ENCODE data around the gene FANCI.

FANCI gene

GRCh38 chr15:89243691-89244573 is at the start of gene FANCI:
TSS of gene FANCI (plus strand) at chr15:89243979. CDS start at chr15:89247648, 3,669 bp downstream.
- peak; percentile 99 for DNase-seq

- DNase-seq: no peak
These were observed 49.2 kb upstream of the FANCI start for GRCh38 chr15:89194608-89195007.

- DNase-seq: no peak
These were observed 47.9 kb upstream of the FANCI start for GRCh38 chr15:89195836-89196235.

GRCh38 chr15:89196241-89196640 is 47.5 kb upstream of the FANCI start:
- no peak for DNase-seq

- no peak for DNase-seq
These were observed 46.8 kb upstream of the FANCI start for GRCh38 chr15:89196994-89197393.

GRCh38 chr15:89197503-89197971 is 46.2 kb upstream of the FANCI start:
- no peak for DNase-seq

GRCh38 chr15:89198196-89198595 is 45.6 kb upstream of the FANCI start:
- no peak for DNase-seq

- DNase-seq: no peak
These were observed 44.8 kb upstream of the FANCI start for GRCh38 chr15:89198934-89199333.

- DNase-seq: no peak
These were observed 44.0 kb upstream of the FANCI start for GRCh38 chr15:89199746-89200145.

GRCh38 chr15:89200182-89200581 is 43.6 kb upstream of the FANCI start:
- no peak for DNase-seq

GRCh38 chr15:89201465-89202005 is 42.2 kb upstream of the FANCI start:
- no peak for DNase-seq

- DNase-seq: peak; percentile 17
These were observed 40.0 kb upstream of the FANCI start for GRCh38 chr15:89203705-89204273.

GRCh38 chr15:89205991-89206585 is 37.7 kb upstream of the FANCI start:
- no peak for DNase-seq

GRCh38 chr15:89206908-89207331 is 36.9 kb upstream of the FANCI start:
- peak; percentile 64 for DNase-seq

- no peak for DNase-seq
These were observed 35.5 kb upstream of the FANCI start for GRCh38 chr15:89208256-89208655.

GRCh38 chr15:89209057-89209456 is 34.7 kb upstream of the FANCI start:
- DNase-seq: no peak

GRCh38 chr15:89211678-89212170 is 32.1 kb upstream of the FANCI start:
- DNase-seq: no peak

- no peak for DNase-seq
These were observed 28.2 kb upstream of the FANCI start for GRCh38 chr15:89215627-89216026.

GRCh38 chr15:89217031-89217430 is 26.7 kb upstream of the FANCI start:
- DNase-seq: no peak

- DNase-seq: no peak
These were observed 25.9 kb upstream of the FANCI start for GRCh38 chr15:89217686-89218376.

GRCh38 chr15:89218531-89218930 is 25.2 kb upstream of the FANCI start:
- no peak for DNase-seq

GRCh38 chr15:89221543-89221942 is 22.2 kb upstream of the FANCI start, which contains the start of gene RLBP1:
TSS of gene RLBP1 (minus strand) at chr15:89221579. CDS start at chr15:89218975, 2,604 bp downstream.
- no peak for DNase-seq

GRCh38 chr15:89225588-89225987 is 18.2 kb upstream of the FANCI start:
- no peak for DNase-seq

All from activated T-cell treated with anti-CD3 and anti-CD28 coated beads for 4 hours (primary cell).